RWPE2 (cell line): ENCODE results near the gene PTRHD1.

Source experiments
- ATAC-seq: fragments of 200-7000 bp; cut with Tn5 transposase; 3 replicates; pipeline ENCODE4 v1.9.1; 2021; ENCODE audit warnings: low read depth
- DNase-seq: peaks from one replicate; pipeline ENCODE4 v3.0.0-alpha.2; 2020; ENCODE audit warnings: low spot score
- H3K27ac ChIP-seq: fragments of 450-650 bp; 2 replicates; pipeline ENCODE4 v1.5.1; 2017; ENCODE audit warnings: mild to moderate bottlenecking; ENCODE audit not compliant: poor library complexity, severe bottlenecking
- H3K27me3 ChIP-seq: fragments of 250-450 bp; sonication (Bioruptor Pico); 2 replicates; pipeline ENCODE4 v1.5.1; 2021; ENCODE audit warnings: mild to moderate bottlenecking, moderate library complexity; ENCODE audit not compliant: insufficient read depth, poor library complexity, severe bottlenecking
- H3K36me3 ChIP-seq: fragments of 250-450 bp; sonication (Bioruptor Pico); 2 replicates; pipeline ENCODE4 v1.5.1; 2020; ENCODE audit warnings: low read depth, mild to moderate bottlenecking, moderate library complexity
- H3K4me1 ChIP-seq: fragments of 250-450 bp; sonication (Bioruptor Pico); 2 replicates; pipeline ENCODE4 v1.5.1; 2021; ENCODE audit warnings: mild to moderate bottlenecking, moderate library complexity; ENCODE audit not compliant: insufficient read depth, poor library complexity, severe bottlenecking
- H3K4me3 ChIP-seq: fragments of 250-450 bp; sonication (Bioruptor Pico); 2 replicates; pipeline ENCODE4 v1.5.1; 2021; ENCODE audit warnings: mild to moderate bottlenecking, moderate library complexity; ENCODE audit not compliant: severe bottlenecking
- H3K9me3 ChIP-seq: fragments of 250-450 bp; sonication (Bioruptor Pico); 2 replicates; pipeline ENCODE4 v1.5.1; 2021; ENCODE audit warnings: mild to moderate bottlenecking, moderate library complexity; ENCODE audit not compliant: severe bottlenecking
- TF ChIP-seq, protein P1 (sequence below): fragments of 450-650 bp; IDR thresholded peaks from one replicate; pipeline ENCODE4 v1.5.1; 2017; ENCODE audit warnings: mild to moderate bottlenecking, moderate library complexity; ENCODE audit not compliant: poor library complexity, severe bottlenecking

The PTRHD1 gene

DNA sequence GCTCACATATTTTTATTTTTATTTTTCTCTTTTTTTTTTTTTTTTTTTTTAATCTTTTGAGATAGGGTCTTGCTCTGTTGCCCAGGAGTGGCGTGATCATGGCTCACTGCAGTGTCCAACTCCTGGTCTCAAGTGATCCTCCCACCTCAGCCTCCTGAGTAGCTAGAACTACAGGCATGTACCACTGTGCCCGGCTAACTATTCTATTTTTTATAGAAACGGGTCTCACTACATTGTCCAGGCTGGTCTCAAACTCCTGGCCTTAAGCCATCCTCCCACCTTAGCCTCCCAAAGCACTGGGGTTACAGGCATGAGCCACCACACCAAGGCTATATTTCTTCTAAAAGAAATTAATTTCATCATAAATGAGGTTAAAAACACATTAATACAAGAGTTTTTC lies 45.9 kb downstream of the PTRHD1 start:
- Histone ChIP-seq H3K4me1 (no peaks in the 10 kb centered on the region), H3K9me3 (no peaks in the 10 kb centered on the region), H3K36me3 (no peaks in the 10 kb centered on the region), H3K4me3 (no peak overlapping the region), H3K27ac (no peak overlapping the region), H3K27me3 (no peaks in the 10 kb centered on the region)
- ATAC-seq (no peak), DNase-seq (no peak)
- TF ChIP-seq, protein P1, sequence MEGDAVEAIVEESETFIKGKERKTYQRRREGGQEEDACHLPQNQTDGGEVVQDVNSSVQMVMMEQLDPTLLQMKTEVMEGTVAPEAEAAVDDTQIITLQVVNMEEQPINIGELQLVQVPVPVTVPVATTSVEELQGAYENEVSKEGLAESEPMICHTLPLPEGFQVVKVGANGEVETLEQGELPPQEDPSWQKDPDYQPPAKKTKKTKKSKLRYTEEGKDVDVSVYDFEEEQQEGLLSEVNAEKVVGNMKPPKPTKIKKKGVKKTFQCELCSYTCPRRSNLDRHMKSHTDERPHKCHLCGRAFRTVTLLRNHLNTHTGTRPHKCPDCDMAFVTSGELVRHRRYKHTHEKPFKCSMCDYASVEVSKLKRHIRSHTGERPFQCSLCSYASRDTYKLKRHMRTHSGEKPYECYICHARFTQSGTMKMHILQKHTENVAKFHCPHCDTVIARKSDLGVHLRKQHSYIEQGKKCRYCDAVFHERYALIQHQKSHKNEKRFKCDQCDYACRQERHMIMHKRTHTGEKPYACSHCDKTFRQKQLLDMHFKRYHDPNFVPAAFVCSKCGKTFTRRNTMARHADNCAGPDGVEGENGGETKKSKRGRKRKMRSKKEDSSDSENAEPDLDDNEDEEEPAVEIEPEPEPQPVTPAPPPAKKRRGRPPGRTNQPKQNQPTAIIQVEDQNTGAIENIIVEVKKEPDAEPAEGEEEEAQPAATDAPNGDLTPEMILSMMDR: no peak

DNA sequence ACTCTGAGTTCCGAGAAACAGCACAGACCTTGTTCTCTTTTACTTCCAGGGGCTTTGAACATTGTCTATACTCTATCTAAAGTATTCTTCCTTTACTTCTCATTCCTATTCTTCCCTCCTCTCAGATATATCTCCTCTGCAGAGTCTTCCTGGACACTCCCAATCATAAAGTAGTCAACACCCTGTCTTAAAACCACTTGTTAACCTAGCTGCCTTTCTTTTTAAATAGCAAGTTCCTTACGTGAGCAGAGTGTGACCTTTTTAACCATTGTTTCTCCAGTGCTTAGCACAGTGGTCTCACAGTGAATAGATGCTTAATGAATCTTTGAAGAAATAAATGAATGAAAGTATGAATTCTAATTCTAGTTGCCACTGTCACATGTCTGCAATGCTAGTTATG lies 47.4 kb downstream of the PTRHD1 start:
- TF ChIP-seq, protein P1: no peak
- ATAC-seq: no peak
- Histone ChIP-seq H3K36me3 (no peaks in the 10 kb centered on the region), H3K4me3 (no peak overlapping the region), H3K4me1 (no peaks in the 10 kb centered on the region), H3K27ac (no peak overlapping the region), H3K9me3 (no peaks in the 10 kb centered on the region), H3K27me3 (no peaks in the 10 kb centered on the region)
- DNase-seq: no peak

DNA sequence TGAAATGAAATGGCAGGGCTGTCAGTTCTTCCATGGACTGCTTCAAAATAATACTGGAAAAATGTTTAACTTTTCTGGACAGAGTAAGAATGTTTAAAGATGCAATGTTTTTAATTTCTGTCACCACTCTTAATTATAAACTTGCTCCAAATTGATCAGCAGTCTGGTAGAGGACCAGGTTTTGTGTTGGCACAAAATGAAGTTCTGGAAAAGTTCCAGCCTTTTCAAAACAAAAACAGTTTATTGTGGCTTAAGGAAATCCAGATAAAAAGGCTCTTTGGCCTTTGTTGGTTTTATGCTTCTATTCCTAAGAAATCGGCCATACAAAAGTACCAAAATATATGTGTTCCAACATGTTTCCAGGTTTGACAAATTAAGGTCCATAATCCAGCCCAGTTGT lies 48.8 kb downstream of the PTRHD1 start:
- no peaks in the 10 kb centered on the region for H3K9me3 ChIP-seq

DNA sequence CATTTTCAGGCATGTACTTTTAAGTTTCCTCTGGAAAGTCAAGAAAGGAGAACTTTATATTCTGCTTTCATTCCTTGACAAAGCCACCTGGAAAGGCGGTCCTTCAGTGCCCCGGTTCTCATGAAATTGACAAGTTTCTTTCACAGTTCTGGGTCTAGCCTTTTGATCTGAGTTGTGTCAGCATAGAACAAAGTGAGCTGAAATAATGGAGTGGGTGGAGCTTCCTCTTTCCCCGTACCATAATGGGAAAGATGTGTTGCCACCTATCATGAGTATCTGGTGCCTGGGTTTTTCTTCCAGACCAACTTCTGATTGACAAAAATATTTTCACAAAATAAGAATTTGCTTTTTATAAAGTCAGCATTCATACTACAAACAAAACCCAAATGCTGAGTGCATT lies 49.3 kb downstream of the PTRHD1 start:
- H3K36me3 ChIP-seq: no peaks in the 10 kb centered on the region
- DNase-seq (no peak), ATAC-seq (no peak)
- H3K9me3 ChIP-seq: no peaks in the 10 kb centered on the region
- no peak overlapping the region for H3K27ac ChIP-seq
- H3K4me1 ChIP-seq: no peaks in the 10 kb centered on the region
- H3K27me3 ChIP-seq: no peaks in the 10 kb centered on the region
- TF ChIP-seq, protein P1: no peak
- H3K4me3 ChIP-seq: no peak overlapping the region

More for the DNA sequence above, 48.8 kb downstream of the PTRHD1 start:
- TF ChIP-seq, protein P1: no peak
- H3K4me3 ChIP-seq: no peak overlapping the region
- H3K27ac ChIP-seq: no peak overlapping the region
- ATAC-seq: no peak
- no peaks in the 10 kb centered on the region for H3K4me1 ChIP-seq
- no peaks in the 10 kb centered on the region for H3K36me3 ChIP-seq
- no peaks in the 10 kb centered on the region for H3K27me3 ChIP-seq
- no peak for DNase-seq

DNA sequence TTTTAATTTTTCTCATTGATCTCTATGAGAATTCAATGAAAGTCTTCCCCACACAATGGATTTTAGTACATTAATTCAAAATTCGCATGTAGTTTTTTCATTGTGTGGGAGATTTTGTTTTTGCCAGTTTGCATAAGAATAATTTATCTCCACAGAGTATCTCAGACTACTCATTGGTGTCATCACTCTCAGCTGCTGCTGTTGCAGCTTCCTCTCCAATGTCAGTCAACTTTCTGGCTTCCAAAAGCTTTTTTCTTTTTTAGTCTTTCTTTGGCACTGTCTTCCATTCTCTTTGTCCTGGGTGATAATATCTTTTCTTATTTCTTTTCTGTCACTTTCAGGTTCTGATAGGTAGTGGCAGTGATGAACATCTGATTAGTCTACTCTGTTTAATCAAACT lies 50.5 kb downstream of the PTRHD1 start:
- DNase-seq (no peak), ATAC-seq (no peak)
- Histone ChIP-seq H3K36me3 (no peaks in the 10 kb centered on the region), H3K27ac (no peak overlapping the region), H3K27me3 (no peaks in the 10 kb centered on the region), H3K9me3 (no peaks in the 10 kb centered on the region), H3K4me3 (no peak overlapping the region), H3K4me1 (no peaks in the 10 kb centered on the region)
- TF ChIP-seq, protein P1: no peak
